ENCODE data around the gene HIPK2. TPM values are rescaled to one million over a fixed set of nuclear protein-coding genes. Genes with fewer than 3 reads are reported as not detected.

The HIPK2 gene
- total RNA-seq, 1 experiment from 2014 or later: 64.3 TPM

- H3K27me3 Mint-ChIP-seq (ENCODE audit: insufficient read depth, unreplicated experiment): peaks cover 17% of the 10 kb centered on the region
- ChIA-PET POLR2A (no interaction called here), CTCF (interaction anchor here (0.9 kb wide), 1 partner anchor 14 kb away, joined by 3 read pairs; no protein-coding TSS in a partner anchor)
- intact Hi-C loops (cut with micrococcal nuclease): no loop called here
- no peak for TF ChIP-seq CTCF (IDR thresholded peaks at IDR 0.05; ENCODE audit: unreplicated experiment)
- no peak for DNase-seq (ENCODE audit: unreplicated experiment)
- H3K9me3 Mint-ChIP-seq (ENCODE audit: unreplicated experiment): no peaks in the 10 kb centered on the region
- H3K36me3 Mint-ChIP-seq (ENCODE audit: insufficient read depth, unreplicated experiment): no peaks in the 10 kb centered on the region
- H3K4me1 Mint-ChIP-seq (ENCODE audit: insufficient read depth, unreplicated experiment): no peaks in the 10 kb centered on the region
- H3K27ac Mint-ChIP-seq (ENCODE audit: low read depth, unreplicated experiment): no peak overlapping the region
- no TSS peak for BruUV-seq (replicated peaks)
- H3K4me3 Mint-ChIP-seq (ENCODE audit: unreplicated experiment): no peak overlapping the region
These were observed 237.6 kb downstream of the HIPK2 start for GRCh38 chr7:139540203-139540602.

- Mint-ChIP-seq H3K27me3 (ENCODE audit: insufficient read depth, unreplicated experiment) (peaks cover 24% of the 10 kb centered on the region), H3K36me3 (ENCODE audit: insufficient read depth, unreplicated experiment) (no peaks in the 10 kb centered on the region)
- no peak for TF ChIP-seq CTCF (IDR thresholded peaks at IDR 0.05; ENCODE audit: unreplicated experiment)
These were observed 238.7 kb downstream of the HIPK2 start for GRCh38 chr7:139538881-139539635.

GRCh38 chr7:139536152-139536551, 241.6 kb downstream of the HIPK2 start:
- Mint-ChIP-seq H3K27me3 (ENCODE audit: insufficient read depth, unreplicated experiment) (peaks cover 35% of the 10 kb centered on the region), H3K4me3 (ENCODE audit: unreplicated experiment) (no peak overlapping the region), H3K4me1 (ENCODE audit: insufficient read depth, unreplicated experiment) (no peaks in the 10 kb centered on the region), H3K36me3 (ENCODE audit: insufficient read depth, unreplicated experiment) (no peaks in the 10 kb centered on the region), H3K27ac (ENCODE audit: low read depth, unreplicated experiment) (no peak overlapping the region), H3K9me3 (ENCODE audit: unreplicated experiment) (no peaks in the 10 kb centered on the region)
- intact Hi-C loops (cut with micrococcal nuclease): no loop called here
- ChIA-PET POLR2A (no interaction called here), CTCF (no interaction called here)
- no peak for DNase-seq (ENCODE audit: unreplicated experiment)
- no TSS peak for BruUV-seq (replicated peaks)
- TF ChIP-seq CTCF (IDR thresholded peaks at IDR 0.05; ENCODE audit: unreplicated experiment): no peak

More at GRCh38 chr7:139538881-139539635, 238.7 kb downstream of the HIPK2 start:
- DNase-seq (ENCODE audit: unreplicated experiment): no peak
- CTCF ChIA-PET: interaction anchor here (0.6 to 1.3 kb wide), 2 partner anchors 8 to 158 kb away, joined by 3 read pairs; no protein-coding TSS in a partner anchor
- POLR2A ChIA-PET: interaction anchor here (0.5 to 0.6 kb wide), 2 partner anchors 146 to 367 kb away, joined by 3 to 5 read pairs; no protein-coding TSS in a partner anchor
- intact Hi-C loops (cut with micrococcal nuclease): no loop called here
- no peak overlapping the region for H3K4me3 Mint-ChIP-seq (ENCODE audit: unreplicated experiment)
- H3K27ac Mint-ChIP-seq (ENCODE audit: low read depth, unreplicated experiment): no peak overlapping the region
- H3K4me1 Mint-ChIP-seq (ENCODE audit: insufficient read depth, unreplicated experiment): no peaks in the 10 kb centered on the region
- no TSS peak for BruUV-seq (replicated peaks)
- no peaks in the 10 kb centered on the region for H3K9me3 Mint-ChIP-seq (ENCODE audit: unreplicated experiment)

- no peaks in the 10 kb centered on the region for H3K4me1 Mint-ChIP-seq (ENCODE audit: insufficient read depth, unreplicated experiment)
- peaks cover 36% of the 10 kb centered on the region for H3K27me3 Mint-ChIP-seq (ENCODE audit: insufficient read depth, unreplicated experiment)
- BruUV-seq (replicated peaks): no TSS peak
- H3K36me3 Mint-ChIP-seq (ENCODE audit: insufficient read depth, unreplicated experiment): no peaks in the 10 kb centered on the region
- H3K9me3 Mint-ChIP-seq (ENCODE audit: unreplicated experiment): no peaks in the 10 kb centered on the region
- intact Hi-C loops (cut with micrococcal nuclease): no loop called here
- DNase-seq (ENCODE audit: unreplicated experiment): no peak
- ChIA-PET POLR2A (no interaction called here), CTCF (no interaction called here)
- TF ChIP-seq CTCF (IDR thresholded peaks at IDR 0.05; ENCODE audit: unreplicated experiment): no peak
- H3K27ac Mint-ChIP-seq (ENCODE audit: low read depth, unreplicated experiment): no peak overlapping the region
- H3K4me3 Mint-ChIP-seq (ENCODE audit: unreplicated experiment): no peak overlapping the region
These were observed 242.7 kb downstream of the HIPK2 start for GRCh38 chr7:139534966-139535651.
